ENCODE measurements around the gene RAI1. TPM values are rescaled to one million over a fixed set of nuclear protein-coding genes. Genes with fewer than 3 reads are reported as not detected.

Gene RAI1
- total RNA-seq, 2 experiments from 2014 or later = 17.1 to 49.4 TPM

DNA sequence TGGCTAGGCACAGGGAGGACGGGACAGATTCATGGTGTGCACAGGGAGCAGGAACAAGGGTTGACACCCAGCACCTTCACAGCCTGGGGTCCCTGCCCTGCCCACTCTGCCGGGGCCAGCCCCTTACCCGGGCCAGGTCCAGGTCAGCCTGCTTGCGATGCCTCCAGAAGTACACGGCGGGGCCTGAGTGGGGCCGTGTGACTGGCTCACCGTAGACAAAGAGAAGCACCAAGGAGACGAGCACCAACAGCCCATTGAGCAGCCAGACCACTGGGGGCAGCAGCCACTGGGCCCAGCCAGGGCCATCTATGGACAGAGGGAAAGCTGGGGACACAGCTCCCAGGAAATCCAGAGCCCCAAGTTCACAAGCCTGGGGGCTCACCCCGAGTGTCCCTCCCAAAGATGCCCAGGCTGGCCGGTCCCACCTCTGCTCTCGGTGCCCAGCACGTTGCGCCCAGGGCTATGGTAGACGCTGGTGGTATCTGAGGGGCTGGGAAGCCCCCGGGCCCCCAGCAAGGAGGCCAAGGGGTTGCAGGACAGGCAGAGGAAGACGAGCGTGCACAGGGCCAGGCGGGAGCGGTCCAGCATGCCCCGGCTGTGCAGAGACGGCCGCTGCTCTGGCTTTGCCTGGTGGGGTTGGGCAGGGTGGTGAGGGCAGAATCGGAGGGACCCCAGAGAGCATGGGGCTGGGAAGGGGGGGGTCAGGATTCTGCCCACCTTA, 135.7 kb downstream of the RAI1 start:
- H3K27ac ChIP-seq (ENCODE audit: low read depth, low read length, poor library complexity, severe bottlenecking) = no peak overlapping the region
- peaks cover 27% of the 10 kb centered on the region for H3K4me1 ChIP-seq (ENCODE audit: insufficient read depth, low read length, poor library complexity, severe bottlenecking)
- TF ChIP-seq EZH2phosphoT487 (IDR thresholded peaks at IDR 0.05; ENCODE audit: borderline replicate concordance, low read depth, low read length) = no peak
- no peak for TF ChIP-seq CTCF (conservative IDR thresholded peaks at IDR 0.05; ENCODE audit: low read length)
- POLR2A ChIA-PET = no interaction called here
- H3K4me2 ChIP-seq (ENCODE audit: low read length) = no peak overlapping the region
- DNase-seq (ENCODE audit: low spot score) = no peak
- no peak overlapping the region for H3K4me3 ChIP-seq (ENCODE audit: low read depth, low read length, poor library complexity, severe bottlenecking)
- BruUV-seq (replicated peaks) = no TSS peak
- no peaks in the 10 kb centered on the region for H3K9me3 ChIP-seq (ENCODE audit: low read length)
- CTCF ChIA-PET (ENCODE audit: unreplicated experiment) = interaction anchor here (0.6 kb wide), 1 partner anchor 169 kb away, joined by 13 read pairs; no protein-coding TSS in a partner anchor
- no peak overlapping the region for H2AFZ ChIP-seq (ENCODE audit: low read length)
- H3K9me2 ChIP-seq (ENCODE audit: insufficient read depth, low read length) = no peaks in the 10 kb centered on the region
- intact Hi-C loops (cut with micrococcal nuclease; ENCODE audit: unreplicated experiment) = no loop called here
- H4K20me1 ChIP-seq (ENCODE audit: insufficient read depth, low read length) = peaks cover 9% of the 10 kb centered on the region; the same call in 1 of the 2 replicates
- H3K79me2 ChIP-seq (ENCODE audit: insufficient read depth, low read depth, low read length) = peaks cover 15% of the 10 kb centered on the region; the same call in 1 of the 2 replicates
- H3K36me3 ChIP-seq (ENCODE audit: insufficient read depth, low read length) = peaks cover 90% of the 10 kb centered on the region

- Histone ChIP-seq H3K79me2 (ENCODE audit: insufficient read depth, low read depth, low read length) (peaks cover 21% of the 10 kb centered on the region; the same call in 1 of the 2 replicates), H3K4me2 (ENCODE audit: low read length) (no peak overlapping the region), H3K27ac (ENCODE audit: low read depth, low read length, poor library complexity, severe bottlenecking) (no peak overlapping the region), H3K4me1 (ENCODE audit: insufficient read depth, low read length, poor library complexity, severe bottlenecking) (peaks cover 30% of the 10 kb centered on the region), H4K20me1 (ENCODE audit: insufficient read depth, low read length) (peaks cover 14% of the 10 kb centered on the region; the same call in 1 of the 2 replicates), H2AFZ (ENCODE audit: low read length) (no peak overlapping the region), H3K9me2 (ENCODE audit: insufficient read depth, low read length) (no peaks in the 10 kb centered on the region), H3K4me3 (ENCODE audit: low read depth, low read length, poor library complexity, severe bottlenecking) (no peak overlapping the region), H3K9me3 (ENCODE audit: low read length) (no peaks in the 10 kb centered on the region), H3K36me3 (ENCODE audit: insufficient read depth, low read length) (peaks cover 90% of the 10 kb centered on the region)
- DNase-seq (ENCODE audit: low spot score) = no peak
- intact Hi-C loops (cut with micrococcal nuclease; ENCODE audit: unreplicated experiment) = no loop called here
- TF ChIP-seq CTCF (conservative IDR thresholded peaks at IDR 0.05; ENCODE audit: low read length) (no peak), EZH2phosphoT487 (IDR thresholded peaks at IDR 0.05; ENCODE audit: borderline replicate concordance, low read depth, low read length) (no peak)
- CTCF ChIA-PET (ENCODE audit: unreplicated experiment) = interaction anchor here (0.6 kb wide), 2 partner anchors 60 to 168 kb away, joined by 3 to 13 read pairs; no protein-coding TSS in a partner anchor
- no TSS peak for BruUV-seq (replicated peaks)
- POLR2A ChIA-PET = interaction anchor here (0.6 to 1.8 kb wide), 2 partner anchors 18 to 101 kb away, joined by 3 to 5 read pairs; no protein-coding TSS in a partner anchor
These were observed 136.3 kb downstream of the RAI1 start for GRCh38 chr17:17817552-17817947.

DNA sequence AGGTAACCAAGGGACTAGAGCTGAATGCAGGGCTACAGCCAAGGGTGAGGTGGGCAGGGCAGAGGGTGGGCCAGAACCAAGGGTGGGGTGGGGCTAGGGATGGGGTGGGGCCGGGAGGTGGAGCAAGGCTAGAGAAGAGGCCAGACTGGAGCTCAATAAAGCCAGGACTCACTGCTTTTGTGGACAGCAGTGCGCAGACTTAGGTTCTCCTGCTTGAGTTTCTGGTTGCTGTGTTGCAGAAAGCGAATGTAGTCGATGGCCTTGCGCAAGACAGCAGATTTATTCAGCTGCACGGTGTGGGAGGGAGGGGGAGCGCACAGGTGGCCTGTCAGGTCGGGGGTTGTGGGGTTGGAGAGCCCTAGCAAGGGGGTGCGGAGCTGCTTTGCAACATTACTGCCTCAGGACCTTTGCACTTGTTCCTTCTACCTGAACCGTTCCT, 136.8 kb downstream of the RAI1 start:
- Histone ChIP-seq H3K4me2 (ENCODE audit: low read length) (no peak overlapping the region), H3K36me3 (ENCODE audit: insufficient read depth, low read length) (peaks cover 90% of the 10 kb centered on the region), H3K9me3 (ENCODE audit: low read length) (no peaks in the 10 kb centered on the region), H3K9me2 (ENCODE audit: insufficient read depth, low read length) (no peaks in the 10 kb centered on the region), H4K20me1 (ENCODE audit: insufficient read depth, low read length) (peaks cover 20% of the 10 kb centered on the region; the same call in 1 of the 2 replicates), H3K27ac (ENCODE audit: low read depth, low read length, poor library complexity, severe bottlenecking) (no peak overlapping the region), H3K79me2 (ENCODE audit: insufficient read depth, low read depth, low read length) (peaks cover 26% of the 10 kb centered on the region), H3K4me1 (ENCODE audit: insufficient read depth, low read length, poor library complexity, severe bottlenecking) (peaks cover 36% of the 10 kb centered on the region), H3K4me3 (ENCODE audit: low read depth, low read length, poor library complexity, severe bottlenecking) (no peak overlapping the region), H2AFZ (ENCODE audit: low read length) (no peak overlapping the region)
- BruUV-seq (replicated peaks) = no TSS peak
- ChIA-PET POLR2A (interaction anchor here (0.6 to 1.8 kb wide), 2 partner anchors 18 to 101 kb away, joined by 3 to 5 read pairs; no protein-coding TSS in a partner anchor), CTCF (ENCODE audit: unreplicated experiment) (interaction anchor here (0.6 kb wide), 2 partner anchors 60 to 168 kb away, joined by 3 to 13 read pairs; no protein-coding TSS in a partner anchor)
- TF ChIP-seq CTCF (conservative IDR thresholded peaks at IDR 0.05; ENCODE audit: low read length) (no peak), EZH2phosphoT487 (IDR thresholded peaks at IDR 0.05; ENCODE audit: borderline replicate concordance, low read depth, low read length) (no peak)
- intact Hi-C loops (cut with micrococcal nuclease; ENCODE audit: unreplicated experiment) = no loop called here
- DNase-seq (ENCODE audit: low spot score) = peak; percentile 56

Data from OCI-LY7 (cell line).